Measurements from ENCODE around the gene CENPP. TPM values are rescaled to one million over a fixed set of nuclear protein-coding genes. Genes with fewer than 3 reads are reported as not detected.

The CENPP gene
- polyA plus RNA-seq, 6 donors from 2014 or later: 2.9 to 5.3 (median 4.2) TPM

DNA sequence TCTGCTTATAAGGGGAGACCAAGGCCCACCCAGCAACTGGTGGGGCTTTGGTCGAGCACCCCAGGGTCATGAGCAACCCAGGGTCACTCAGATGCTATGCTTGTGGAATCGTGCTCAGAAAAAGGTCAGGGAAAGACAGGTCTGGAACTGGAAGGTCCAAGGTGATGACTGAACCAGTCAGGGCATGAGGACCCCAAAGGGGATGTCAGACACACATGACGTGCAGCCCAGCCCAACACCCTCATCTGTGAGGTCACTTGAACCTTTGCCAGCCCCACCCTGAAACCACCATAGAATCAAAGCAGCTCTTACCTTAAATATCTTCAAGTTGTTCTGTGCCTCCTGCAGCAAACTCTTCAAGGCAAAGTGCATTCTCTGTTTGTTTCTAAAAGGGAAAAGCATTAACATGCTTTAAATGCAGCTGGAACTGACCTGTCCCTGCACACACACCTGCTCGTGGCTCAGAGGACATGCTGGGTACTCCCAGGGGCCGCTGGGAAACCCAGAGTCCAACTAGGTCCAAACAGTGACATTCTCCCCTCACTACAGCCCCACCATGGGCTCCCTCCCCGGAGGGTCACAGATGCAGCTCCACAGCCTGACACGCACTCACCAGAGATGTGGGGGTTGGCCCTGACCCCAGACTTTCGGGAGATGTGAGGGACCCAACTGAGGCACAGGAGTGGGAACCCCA is 314.8 kb downstream of the CENPP start:
- Mint-ChIP-seq H3K36me3 (peaks cover 32 to 34% of the 10 kb centered on the region in 2 donors), H3K4me3 (peak overlapping the region in 1 of 8 donors; percentile 47), H3K9me3 (peaks cover 0 to 12% (median 7%) of the 10 kb centered on the region in 7 donors), H3K4me1 (peaks cover 0 to 4% (median 0%) of the 10 kb centered on the region in 3 donors), H3K27ac (no peak overlapping the region), H3K27me3 (no peaks in the 10 kb centered on the region)
- DNase-seq: no peak
- ATAC-seq (ENCODE audit: low read depth in 2 of 2): no peak

DNA sequence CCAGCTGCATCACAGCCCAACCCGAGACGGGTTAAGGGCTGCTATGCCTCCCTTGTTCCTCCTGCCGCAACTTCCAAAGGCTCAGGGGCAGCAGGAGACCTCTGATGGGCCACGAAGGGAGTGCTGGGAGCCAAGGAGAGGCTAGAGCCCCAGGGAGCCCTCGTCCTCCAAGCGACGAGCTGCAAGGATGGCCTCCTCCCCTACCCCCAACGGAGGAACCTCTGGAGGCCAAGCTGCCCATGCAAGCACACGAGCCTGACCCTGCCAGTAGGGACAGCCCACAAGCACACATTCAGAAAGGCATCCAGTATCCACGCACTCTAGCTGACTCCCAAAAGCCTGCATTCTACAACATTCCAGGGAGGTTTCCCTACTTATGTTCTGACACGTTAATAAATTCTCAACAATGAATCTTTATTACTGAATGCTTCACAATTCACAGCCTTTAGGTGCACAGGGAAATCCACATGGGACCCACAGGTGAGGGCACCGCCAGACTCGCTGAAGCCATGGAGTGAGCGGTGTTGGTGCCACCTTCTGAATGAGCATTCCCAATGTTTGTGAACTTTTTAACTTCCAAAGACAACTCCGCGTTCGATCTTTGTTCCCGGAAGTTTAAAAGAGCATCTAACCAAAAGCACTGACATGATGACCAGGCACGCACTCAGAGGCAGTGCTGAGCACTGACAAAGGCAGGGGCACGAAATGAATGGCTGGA is 315.5 kb downstream of the CENPP start:
- H3K4me1 Mint-ChIP-seq: peaks cover 0 to 4% (median 0%) of the 10 kb centered on the region in 3 donors
- H3K27ac Mint-ChIP-seq: peak overlapping the region in 1 of 6 donors; percentile 32
- peaks cover 0 to 16% (median 11%) of the 10 kb centered on the region in 7 donors for H3K9me3 Mint-ChIP-seq
- peaks cover 34 to 39% of the 10 kb centered on the region in 2 donors for H3K36me3 Mint-ChIP-seq
- DNase-seq (no peak), ATAC-seq (ENCODE audit: low read depth in 2 of 2) (no peak)
- H3K27me3 Mint-ChIP-seq: no peaks in the 10 kb centered on the region
- no peak overlapping the region for H3K4me3 Mint-ChIP-seq

DNA sequence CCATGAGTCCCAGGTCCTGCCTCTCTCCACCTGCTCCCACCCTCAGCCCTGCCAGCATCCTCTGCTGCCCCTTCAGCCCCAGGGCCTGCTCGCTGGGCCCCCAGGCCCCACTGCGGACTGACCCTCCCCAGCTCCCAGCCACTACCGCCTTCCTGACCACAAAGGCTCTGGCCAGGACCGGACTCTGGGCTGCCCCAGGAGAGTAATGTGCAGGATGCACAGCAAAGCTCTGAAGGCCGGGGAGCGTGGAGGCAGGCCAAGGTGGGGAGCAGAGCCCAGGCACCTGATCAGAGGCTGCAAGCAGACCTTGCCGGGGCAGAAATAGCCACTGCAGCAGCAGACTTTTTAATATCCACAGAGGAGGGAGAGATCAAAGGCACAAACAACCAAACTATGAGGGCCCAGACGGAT is 316.3 kb downstream of the CENPP start:
- Mint-ChIP-seq H3K36me3 (peaks cover 40 to 47% of the 10 kb centered on the region in 2 donors), H3K4me1 (peaks cover 0 to 4% (median 0%) of the 10 kb centered on the region in 3 donors), H3K27ac (no peak overlapping the region), H3K4me3 (no peak overlapping the region), H3K27me3 (no peaks in the 10 kb centered on the region), H3K9me3 (peaks cover 0 to 17% (median 14%) of the 10 kb centered on the region in 7 donors)
- ATAC-seq (ENCODE audit: low read depth in 2 of 2) (no peak), DNase-seq (no peak)

DNA sequence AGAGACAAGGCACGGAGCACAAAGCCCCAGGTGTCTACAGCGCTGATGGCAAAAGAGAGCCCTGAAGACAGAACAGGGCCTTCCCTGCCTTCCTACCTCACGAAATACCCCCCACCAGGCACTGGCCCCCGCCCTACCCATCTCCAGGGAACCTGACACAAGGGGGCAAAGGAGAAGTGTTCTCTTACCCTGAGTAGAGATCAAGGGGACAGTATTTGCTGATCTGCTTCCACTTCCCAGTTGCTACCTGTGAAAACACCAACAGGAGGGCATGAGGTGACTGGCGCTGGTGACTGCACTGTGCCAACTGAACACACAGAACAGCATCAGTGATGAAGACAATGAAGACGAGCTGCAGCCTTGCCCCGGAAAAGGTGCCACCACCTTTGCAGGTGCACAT is 316.8 kb downstream of the CENPP start:
- H3K4me3 Mint-ChIP-seq: no peak overlapping the region
- peaks cover 0 to 17% (median 16%) of the 10 kb centered on the region in 7 donors for H3K9me3 Mint-ChIP-seq
- H3K36me3 Mint-ChIP-seq: peaks cover 45 to 52% of the 10 kb centered on the region in 2 donors
- no peak for ATAC-seq (ENCODE audit: low read depth in 2 of 2)
- H3K27me3 Mint-ChIP-seq: no peaks in the 10 kb centered on the region
- peaks cover 0 to 4% (median 0%) of the 10 kb centered on the region in 3 donors for H3K4me1 Mint-ChIP-seq
- H3K27ac Mint-ChIP-seq: peak overlapping the region in 1 of 6 donors; percentile 33
- DNase-seq: no peak

DNA sequence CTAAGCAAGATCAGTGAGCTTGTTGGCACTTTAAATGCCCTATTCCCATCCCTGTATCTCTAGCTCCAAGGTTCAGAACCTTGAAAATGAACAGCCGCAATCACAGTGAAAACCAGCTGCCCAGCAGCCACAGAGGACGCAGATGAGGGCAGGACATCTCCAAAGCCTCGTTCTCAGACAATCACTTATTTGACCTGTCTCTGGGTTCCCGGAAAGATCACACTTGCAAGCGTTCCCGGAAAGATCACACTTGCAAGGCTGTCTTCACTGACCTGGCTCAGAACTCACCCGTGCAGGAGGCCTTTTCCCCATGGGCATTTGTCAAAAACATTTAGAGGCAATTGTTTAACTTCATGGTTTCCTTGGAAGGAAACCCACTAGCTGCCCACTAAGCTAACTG is 318.5 kb downstream of the CENPP start:
- Mint-ChIP-seq H3K36me3 (peaks cover 54 to 66% of the 10 kb centered on the region in 2 donors), H3K9me3 (peaks cover 0 to 17% (median 16%) of the 10 kb centered on the region in 7 donors), H3K4me1 (peaks cover 0 to 4% (median 0%) of the 10 kb centered on the region in 3 donors), H3K4me3 (no peak overlapping the region), H3K27ac (no peak overlapping the region), H3K27me3 (no peaks in the 10 kb centered on the region)
- ATAC-seq (ENCODE audit: low read depth in 2 of 2): no peak
- DNase-seq: no peak

DNA sequence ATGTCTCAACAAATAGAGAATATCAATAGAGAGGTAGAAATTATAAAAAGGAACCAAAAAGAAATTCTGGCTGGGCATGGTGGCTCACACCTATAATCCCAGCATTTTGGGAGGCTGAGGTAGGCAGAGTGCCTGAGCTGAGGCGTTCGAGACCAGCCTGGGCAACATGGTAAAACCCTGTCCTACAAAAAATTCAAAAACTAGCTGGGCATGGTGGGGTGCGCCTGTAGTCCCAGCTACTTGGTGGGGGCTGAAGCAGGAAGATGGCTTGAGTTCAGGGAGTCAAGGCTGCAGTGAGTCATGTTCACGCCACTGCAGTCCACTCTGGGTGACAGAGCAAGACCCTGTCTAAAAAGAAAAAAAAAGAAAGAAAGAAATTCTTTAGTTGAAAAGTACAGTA is 319.3 kb downstream of the CENPP start:
- no peak for DNase-seq
- H3K27me3 Mint-ChIP-seq: no peaks in the 10 kb centered on the region
- ATAC-seq (ENCODE audit: low read depth in 2 of 2): no peak
- H3K36me3 Mint-ChIP-seq: peaks cover 54 to 66% of the 10 kb centered on the region in 2 donors
- H3K27ac Mint-ChIP-seq: no peak overlapping the region
- H3K9me3 Mint-ChIP-seq: peaks cover 0 to 17% (median 16%) of the 10 kb centered on the region in 7 donors
- H3K4me1 Mint-ChIP-seq: peaks cover 0 to 4% (median 0%) of the 10 kb centered on the region in 3 donors
- H3K4me3 Mint-ChIP-seq: no peak overlapping the region

DNA sequence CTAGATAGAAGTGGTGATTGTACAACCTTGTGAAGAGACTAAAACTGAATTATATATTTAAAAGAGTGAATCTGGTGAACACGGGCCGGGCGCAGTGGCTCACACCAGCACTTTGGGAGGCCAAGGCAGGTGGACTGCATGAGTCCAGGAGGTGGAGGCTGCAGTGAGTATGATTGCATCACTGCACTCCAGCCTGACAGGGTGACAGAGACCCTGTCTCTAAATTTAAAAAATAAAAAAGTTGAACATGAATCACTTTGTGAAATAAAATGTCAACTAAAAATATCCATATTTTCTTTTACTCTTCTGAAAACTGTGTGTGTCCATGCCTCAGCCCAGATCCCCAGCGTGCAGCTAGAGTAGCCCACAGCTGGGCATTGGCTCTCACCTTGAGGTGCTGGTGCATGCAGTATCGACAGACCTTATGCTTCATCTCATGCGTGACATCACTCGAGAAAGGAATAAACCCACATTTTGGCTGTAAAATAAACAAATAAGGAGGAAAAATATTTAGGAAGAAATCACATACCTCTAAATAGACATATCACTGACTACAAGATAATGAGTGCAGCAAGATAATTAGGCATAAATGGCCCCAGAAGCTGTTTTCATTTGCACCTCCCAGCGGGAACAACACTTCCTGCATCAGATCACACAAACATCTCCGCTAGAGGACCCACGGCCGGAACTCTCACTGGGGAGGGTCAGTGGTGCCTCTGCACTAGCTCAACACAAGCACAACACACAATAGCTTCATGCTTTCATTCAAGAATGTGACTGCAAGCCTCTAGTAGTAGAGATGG is 322.1 kb downstream of the CENPP start:
- H3K27me3 Mint-ChIP-seq: no peaks in the 10 kb centered on the region
- H3K27ac Mint-ChIP-seq: peak overlapping the region in 3 of 6 donors; percentile 7 to 81 (median 15)
- ATAC-seq (ENCODE audit: low read depth in 2 of 2): no peak
- DNase-seq: no peak
- peaks cover 50 to 52% of the 10 kb centered on the region in 2 donors for H3K36me3 Mint-ChIP-seq
- H3K9me3 Mint-ChIP-seq: peaks cover 0 to 17% (median 16%) of the 10 kb centered on the region in 7 donors
- H3K4me3 Mint-ChIP-seq: no peak overlapping the region
- no peaks in the 10 kb centered on the region for H3K4me1 Mint-ChIP-seq

DNA sequence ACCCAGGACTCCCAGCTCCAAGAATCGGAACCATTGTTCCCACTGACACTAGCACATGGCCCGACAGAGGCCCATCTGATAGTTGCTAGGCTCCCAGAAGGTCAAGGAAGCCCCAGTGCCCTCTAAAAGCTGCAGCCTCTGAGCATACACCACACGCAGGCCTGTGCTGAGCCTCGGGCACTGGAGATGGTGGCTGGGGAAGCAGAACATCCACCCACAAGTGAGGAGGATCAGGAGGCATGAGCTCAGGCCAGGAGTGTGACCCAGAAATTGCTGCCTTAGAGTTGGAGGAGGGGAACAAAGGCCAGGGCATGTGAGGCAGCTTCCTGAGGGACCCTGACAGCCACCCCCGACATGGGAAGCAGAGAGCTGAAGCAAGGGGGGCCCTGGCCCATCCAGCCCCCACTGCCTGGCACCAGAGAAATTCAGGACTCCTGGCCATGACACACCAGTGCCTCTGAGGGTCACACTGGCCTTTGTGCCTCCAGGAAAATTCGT is 322.8 kb downstream of the CENPP start:
- DNase-seq (no peak), ATAC-seq (ENCODE audit: low read depth in 2 of 2) (no peak)
- Mint-ChIP-seq H3K4me3 (no peak overlapping the region), H3K27ac (peak overlapping the region in 2 of 6 donors; percentile 65 to 73), H3K4me1 (no peaks in the 10 kb centered on the region), H3K9me3 (peaks cover 0 to 17% (median 16%) of the 10 kb centered on the region in 7 donors), H3K27me3 (no peaks in the 10 kb centered on the region), H3K36me3 (peaks cover 48 to 52% of the 10 kb centered on the region in 2 donors)

DNA sequence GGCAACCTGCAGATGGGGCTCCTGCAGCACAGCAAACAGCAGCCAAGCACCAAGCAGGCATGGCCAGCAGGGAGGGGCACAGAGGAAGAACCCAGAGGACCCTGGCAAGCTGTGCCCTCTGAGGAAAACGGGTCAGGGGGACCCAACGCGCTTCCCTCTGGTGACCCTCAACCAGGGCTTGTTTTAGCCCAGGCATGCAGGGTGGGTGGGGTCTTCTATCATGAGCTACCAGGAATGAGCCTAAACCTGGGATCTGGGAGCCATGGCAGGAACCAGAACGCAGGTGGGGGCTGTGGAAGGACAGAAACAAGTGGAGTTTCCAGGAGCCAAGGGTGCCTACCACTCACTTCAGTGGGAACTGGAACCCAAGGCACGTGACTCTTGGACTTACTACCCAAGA is 323.3 kb downstream of the CENPP start:
- Mint-ChIP-seq H3K27ac (peak overlapping the region in 1 of 6 donors; percentile 65), H3K4me3 (no peak overlapping the region), H3K36me3 (peaks cover 43 to 49% of the 10 kb centered on the region in 2 donors), H3K4me1 (peaks cover 0 to 2% (median 1%) of the 10 kb centered on the region in 3 donors), H3K9me3 (peaks cover 0 to 17% (median 16%) of the 10 kb centered on the region in 7 donors), H3K27me3 (no peaks in the 10 kb centered on the region)
- no peak for DNase-seq
- ATAC-seq (ENCODE audit: low read depth in 2 of 2): no peak

DNA sequence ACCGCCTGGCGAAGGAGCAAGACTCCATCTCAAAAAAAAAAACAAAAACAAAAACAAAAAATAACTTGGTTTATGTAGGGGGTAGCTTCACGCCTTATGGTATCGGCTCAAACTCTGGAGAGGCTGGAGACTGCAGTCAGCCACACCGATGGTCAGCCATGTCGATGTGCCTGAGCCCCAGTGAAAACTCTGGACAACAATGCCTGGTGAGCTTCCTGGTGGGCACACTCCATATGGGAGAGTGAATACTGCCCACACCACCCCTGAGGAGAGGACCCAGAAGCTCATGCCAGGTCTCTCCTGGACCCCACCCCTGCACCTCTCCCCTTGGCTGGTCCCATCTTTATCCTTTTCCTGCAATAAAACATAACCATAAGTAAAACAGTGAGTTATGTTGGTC is 324.5 kb downstream of the CENPP start:
- no peaks in the 10 kb centered on the region for H3K27me3 Mint-ChIP-seq
- peaks cover 30 to 39% of the 10 kb centered on the region in 2 donors for H3K36me3 Mint-ChIP-seq
- DNase-seq: no peak
- ATAC-seq (ENCODE audit: low read depth in 2 of 2): no peak
- peak overlapping the region in 1 of 6 donors; percentile 57 for H3K27ac Mint-ChIP-seq
- peaks cover 0 to 13% (median 8%) of the 10 kb centered on the region in 7 donors for H3K9me3 Mint-ChIP-seq
- H3K4me3 Mint-ChIP-seq: peak overlapping the region in 1 of 8 donors; percentile 1
- peaks cover 6 to 11% (median 9%) of the 10 kb centered on the region in 3 donors for H3K4me1 Mint-ChIP-seq

DNA sequence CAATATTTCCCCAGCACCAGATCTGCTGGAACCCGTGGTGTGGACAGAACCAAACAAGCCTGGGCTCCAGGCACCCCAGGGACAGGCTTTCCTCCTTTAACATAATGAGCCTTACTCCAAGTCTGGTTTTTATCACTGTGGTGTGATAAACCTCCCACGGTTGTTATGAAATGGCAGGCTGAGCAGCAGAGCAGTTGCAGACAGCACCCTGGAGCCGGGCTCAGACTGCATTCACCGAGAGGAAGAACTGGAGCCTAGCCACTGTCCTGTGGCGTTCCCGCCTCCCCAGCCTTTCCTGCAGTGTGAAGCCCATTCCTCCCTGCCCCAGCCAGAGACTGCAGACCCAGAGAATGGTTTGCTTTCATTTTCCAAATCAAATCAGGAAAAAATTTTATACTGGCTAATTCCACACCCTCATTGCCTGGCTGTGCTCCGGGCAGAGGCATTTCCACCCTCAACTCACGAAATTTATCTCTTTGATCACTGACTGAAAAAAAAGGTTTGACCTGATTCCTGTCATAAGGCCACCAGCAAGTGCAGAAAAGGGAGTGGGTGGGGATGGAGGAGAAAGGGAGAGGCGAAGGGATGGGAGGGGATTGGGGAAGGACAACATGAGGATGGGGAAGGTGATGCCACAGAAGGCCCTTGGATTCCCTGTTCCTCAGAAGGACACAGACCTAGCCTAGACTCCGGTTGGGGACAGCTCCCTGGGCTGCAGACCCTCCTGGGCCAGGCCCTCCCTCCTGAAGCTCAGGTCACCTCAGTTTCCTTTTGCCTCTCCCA is 325.3 kb downstream of the CENPP start:
- Mint-ChIP-seq H3K9me3 (peaks cover 0 to 9% (median 3%) of the 10 kb centered on the region in 7 donors), H3K4me1 (peaks cover 11 to 17% (median 12%) of the 10 kb centered on the region in 3 donors), H3K27ac (peak overlapping the region in 1 of 6 donors; percentile 56), H3K27me3 (no peaks in the 10 kb centered on the region), H3K36me3 (peaks cover 23 to 36% of the 10 kb centered on the region in 2 donors), H3K4me3 (peak overlapping the region in 1 of 8 donors; percentile 18)
- no peak for DNase-seq
- no peak for ATAC-seq (ENCODE audit: low read depth in 2 of 2)

DNA sequence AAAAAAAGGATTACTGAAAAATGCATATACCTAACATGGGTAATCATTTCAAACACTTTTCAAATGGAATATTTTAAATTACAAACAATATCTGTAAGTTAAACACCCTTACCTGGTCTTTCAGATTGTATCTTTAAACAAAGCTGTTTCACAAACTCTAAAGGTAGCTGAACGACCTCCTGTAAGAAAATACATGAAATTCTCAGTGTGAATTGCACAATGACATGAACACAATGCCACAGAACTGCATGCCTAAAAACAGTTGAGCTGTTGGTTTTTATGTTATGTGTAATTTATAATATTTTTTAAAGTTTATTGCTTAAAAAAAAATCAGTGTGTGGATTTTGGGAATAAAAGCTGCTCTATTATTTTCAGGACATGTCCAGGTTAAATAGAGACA is 326.7 kb downstream of the CENPP start:
- Mint-ChIP-seq H3K27ac (peak overlapping the region in 1 of 6 donors; percentile 53), H3K9me3 (no peaks in the 10 kb centered on the region), H3K4me1 (peaks cover 11 to 19% (median 12%) of the 10 kb centered on the region in 3 donors), H3K4me3 (peak overlapping the region in 1 of 8 donors; percentile 10), H3K36me3 (peaks cover 16 to 22% of the 10 kb centered on the region in 2 donors), H3K27me3 (no peaks in the 10 kb centered on the region)
- ATAC-seq (ENCODE audit: low read depth in 2 of 2) (no peak), DNase-seq (no peak)

Data from naive B cell (primary cell).